ENCODE data around the gene KDM5A. TPM values are rescaled to one million over a fixed set of nuclear protein-coding genes. Genes with fewer than 3 reads are reported as not detected.

The KDM5A gene
- polyA plus RNA-seq, 3 donors: 12.2 to 31.4 (median 17.1) TPM

GRCh38 chr12:323507-323906 is 65.6 kb downstream of the KDM5A start:
- H3K79me2 ChIP-seq (ENCODE audit: insufficient read depth, low read length): no peaks in the 10 kb centered on the region
- no peak overlapping the region for H3K4me3 Mint-ChIP-seq
- H4K20me1 ChIP-seq (ENCODE audit: insufficient read depth, low read length): peaks cover 78% of the 10 kb centered on the region
- no peak for TF ChIP-seq CTCF (IDR thresholded peaks at IDR 0.05)
- no peak overlapping the region for H2AFZ ChIP-seq (ENCODE audit: insufficient read depth, low read depth, low read length, poor library complexity, severe bottlenecking)
- no peak overlapping the region for H3K27ac ChIP-seq (ENCODE audit: low read depth in 1 of 2, low read length in 2 of 2)
- peaks cover 2% of the 10 kb centered on the region for H3K4me1 Mint-ChIP-seq
- no peaks in the 10 kb centered on the region for H3K9me3 ChIP-seq (replicated peaks in 1 of 2; ENCODE audit: control insufficient read depth in 1 of 2, insufficient read depth in 1 of 2, low read length in 2 of 2)
- peak overlapping the region in 1 of 7 donors; percentile 3 for H3K27ac Mint-ChIP-seq
- peaks cover 0 to 2% (median 0%) of the 10 kb centered on the region in 3 donors for H3K27me3 Mint-ChIP-seq (ENCODE audit: low read depth in 3 of 3)
- H3K4me3 ChIP-seq (replicated peaks in 1 of 3; ENCODE audit: low read depth in 2 of 3, low read length in 3 of 3): no peak overlapping the region
- H3K9me3 Mint-ChIP-seq: no peaks in the 10 kb centered on the region
- WGBS (ENCODE audit: insufficient coverage): no CpG with 5 or more reads among the region's 2 CpGs
- intact Hi-C loops (cut with micrococcal nuclease): no loop called here
- no peak overlapping the region for H3K4me2 ChIP-seq (replicated peaks; ENCODE audit: extremely low read depth, low read length, poor library complexity, severe bottlenecking)
- no peak for DNase-seq
- peaks cover 87 to 98% of the 10 kb centered on the region in 2 donors for H3K36me3 Mint-ChIP-seq
- H3K36me3 ChIP-seq (replicated peaks in 1 of 2; ENCODE audit: control insufficient read depth in 1 of 2, insufficient read depth in 2 of 2, low read length in 2 of 2): peaks cover 97 to 99% of the 10 kb centered on the region in 2 donors
- H3K27me3 ChIP-seq (ENCODE audit: control insufficient read depth in 2 of 2, insufficient read depth in 2 of 2, low read length in 2 of 2): no peaks in the 10 kb centered on the region
- no peaks in the 10 kb centered on the region for H3K4me1 ChIP-seq (ENCODE audit: control insufficient read depth in 1 of 2, insufficient read depth in 2 of 2, low read length in 2 of 2)
- no peak overlapping the region for H3K9ac ChIP-seq (ENCODE audit: insufficient read depth, low read length, poor library complexity, severe bottlenecking)

- Histone ChIP-seq H3K4me2 (replicated peaks; ENCODE audit: extremely low read depth, low read length, poor library complexity, severe bottlenecking) (no peak overlapping the region), H3K27me3 (ENCODE audit: control insufficient read depth in 2 of 2, insufficient read depth in 2 of 2, low read length in 2 of 2) (no peaks in the 10 kb centered on the region), H3K27ac (ENCODE audit: low read depth in 1 of 2, low read length in 2 of 2) (no peak overlapping the region), H3K36me3 (replicated peaks in 1 of 2; ENCODE audit: control insufficient read depth in 1 of 2, insufficient read depth in 2 of 2, low read length in 2 of 2) (peaks cover 97 to 99% of the 10 kb centered on the region in 2 donors), H2AFZ (ENCODE audit: insufficient read depth, low read depth, low read length, poor library complexity, severe bottlenecking) (no peak overlapping the region), H3K9ac (ENCODE audit: insufficient read depth, low read length, poor library complexity, severe bottlenecking) (no peak overlapping the region), H3K9me3 (replicated peaks in 1 of 2; ENCODE audit: control insufficient read depth in 1 of 2, insufficient read depth in 1 of 2, low read length in 2 of 2) (no peaks in the 10 kb centered on the region), H3K4me1 (ENCODE audit: control insufficient read depth in 1 of 2, insufficient read depth in 2 of 2, low read length in 2 of 2) (no peaks in the 10 kb centered on the region), H4K20me1 (ENCODE audit: insufficient read depth, low read length) (peaks cover 81% of the 10 kb centered on the region), H3K4me3 (replicated peaks in 1 of 3; ENCODE audit: low read depth in 2 of 3, low read length in 3 of 3) (no peak overlapping the region), H3K79me2 (ENCODE audit: insufficient read depth, low read length) (no peaks in the 10 kb centered on the region)
- peak overlapping the region in 1 of 7 donors; percentile 70 for H3K27ac Mint-ChIP-seq
- TF ChIP-seq CTCF (IDR thresholded peaks at IDR 0.05): no peak
- peaks cover 90 to 100% of the 10 kb centered on the region in 2 donors for H3K36me3 Mint-ChIP-seq
- no peak overlapping the region for H3K4me3 Mint-ChIP-seq
- H3K4me1 Mint-ChIP-seq: peaks cover 2% of the 10 kb centered on the region
- no peak for DNase-seq
- 90% methylated on average over 1 of the region's 1 CpG for WGBS (ENCODE audit: insufficient coverage)
- H3K9me3 Mint-ChIP-seq: no peaks in the 10 kb centered on the region
- peaks cover 0 to 2% (median 0%) of the 10 kb centered on the region in 3 donors for H3K27me3 Mint-ChIP-seq (ENCODE audit: low read depth in 3 of 3)
- intact Hi-C loops (cut with micrococcal nuclease): no loop called here
Observed at GRCh38 chr12:321606-322326, 67.4 kb downstream of the KDM5A start.

Measured in CD14-positive monocyte (primary cell).